ENCODE measurements around the gene MACROD2. TPM values are rescaled to one million over a fixed set of nuclear protein-coding genes. Genes with fewer than 3 reads are reported as not detected.

The MACROD2 gene
- polyA plus RNA-seq, 3 donors = 12.8 to 13.4 (median 13.2) TPM

GRCh38 chr20:15618110-15618509, 1622.8 kb downstream of the MACROD2 start:
- DNase-seq = no peak

GRCh38 chr20:15618912-15619311, 1623.6 kb downstream of the MACROD2 start:
- DNase-seq = no peak

- no peak for DNase-seq
These were observed 1624.0 kb downstream of the MACROD2 start for GRCh38 chr20:15619341-15619740.

DNA sequence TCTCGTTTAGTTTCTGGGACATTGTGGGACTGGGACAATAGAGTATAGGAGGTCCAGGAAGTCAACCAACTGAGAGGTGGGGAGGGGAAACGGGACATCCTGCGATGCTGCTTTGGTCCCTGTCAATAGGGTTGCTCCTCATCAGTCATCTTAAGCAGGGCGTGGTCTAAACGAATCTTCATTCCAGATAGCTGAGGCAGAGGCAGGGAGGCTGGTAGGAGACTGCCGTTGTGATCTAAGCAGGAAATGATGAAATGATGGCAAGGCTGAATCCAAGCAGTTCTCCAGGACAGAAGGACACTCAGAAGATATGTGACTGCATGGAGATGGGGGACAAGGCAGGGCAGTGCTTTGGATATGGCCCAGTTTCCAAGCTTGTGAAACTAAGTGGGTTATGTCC, 1624.5 kb downstream of the MACROD2 start:
- DNase-seq = no peak

- no peak for DNase-seq
These were observed 1627.1 kb downstream of the MACROD2 start for GRCh38 chr20:15622368-15622767.

- DNase-seq = no peak
These were observed 1627.9 kb downstream of the MACROD2 start for GRCh38 chr20:15623215-15623614.

DNA sequence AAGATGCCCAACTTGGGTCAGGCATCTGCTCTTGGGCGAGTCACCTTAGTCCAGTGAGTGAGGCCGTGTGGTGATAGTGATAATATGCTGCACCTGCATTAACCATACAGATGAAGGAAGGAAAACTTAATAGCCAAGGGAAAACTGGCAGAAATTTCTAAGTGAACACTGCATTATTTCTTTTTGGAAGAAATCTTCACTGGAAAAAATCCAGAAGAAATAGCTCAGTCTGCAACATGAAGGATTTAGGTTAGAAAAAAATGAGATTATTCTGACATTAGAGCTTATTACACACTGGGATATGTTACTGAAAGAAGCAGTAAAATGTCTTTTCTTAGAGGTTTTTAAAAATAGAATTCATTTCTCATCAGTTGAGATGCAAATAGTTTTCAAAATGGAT, 1630.7 kb downstream of the MACROD2 start:
- DNase-seq = no peak

GRCh38 chr20:15627089-15627488, 1631.8 kb downstream of the MACROD2 start:
- no peak for DNase-seq

DNA sequence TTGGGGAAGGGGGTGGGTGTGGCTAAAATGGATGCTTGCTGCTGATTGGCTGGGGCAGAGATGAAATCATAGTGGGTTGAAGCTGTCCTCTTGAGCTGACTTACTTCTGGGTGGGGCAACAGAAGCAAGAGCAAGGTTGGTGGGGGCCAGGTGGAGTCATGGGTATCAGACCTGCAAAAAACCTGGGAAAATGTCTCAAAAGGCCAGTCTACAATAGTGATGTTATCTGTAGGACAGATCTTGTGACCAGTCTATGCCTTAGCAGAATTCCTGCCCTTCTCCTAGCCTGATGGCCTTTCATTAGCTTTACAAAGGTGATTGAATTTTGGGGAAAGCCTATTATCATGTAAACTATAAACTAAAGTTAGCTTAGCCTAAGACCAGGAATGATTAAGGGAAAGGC, 1632.2 kb downstream of the MACROD2 start:
- DNase-seq = no peak

DNA sequence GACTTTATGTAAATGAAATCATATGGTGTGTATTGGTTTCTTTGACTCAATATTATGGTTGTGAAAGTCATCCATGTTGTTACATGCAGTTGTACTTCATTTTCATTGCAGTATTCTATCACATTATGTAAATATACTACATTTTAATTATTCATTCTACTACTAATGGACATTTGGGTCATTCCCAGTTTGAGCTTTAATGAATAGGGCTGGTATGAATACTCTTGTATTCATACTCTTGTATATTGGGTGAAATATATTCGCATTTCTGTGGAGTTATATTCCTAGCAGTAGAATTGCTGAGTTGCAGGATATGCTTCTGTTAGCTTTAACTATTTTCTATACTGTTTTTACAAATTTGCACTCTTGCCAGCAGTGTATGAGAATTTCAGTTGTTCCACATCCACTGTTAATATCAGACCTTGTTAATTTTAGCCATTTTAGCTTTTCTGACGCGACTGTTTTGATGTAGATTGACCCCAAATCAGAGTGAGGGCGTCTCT, 1633.6 kb downstream of the MACROD2 start:
- no peak for DNase-seq

GRCh38 chr20:15630360-15630759, 1635.0 kb downstream of the MACROD2 start:
- no peak for DNase-seq

DNA sequence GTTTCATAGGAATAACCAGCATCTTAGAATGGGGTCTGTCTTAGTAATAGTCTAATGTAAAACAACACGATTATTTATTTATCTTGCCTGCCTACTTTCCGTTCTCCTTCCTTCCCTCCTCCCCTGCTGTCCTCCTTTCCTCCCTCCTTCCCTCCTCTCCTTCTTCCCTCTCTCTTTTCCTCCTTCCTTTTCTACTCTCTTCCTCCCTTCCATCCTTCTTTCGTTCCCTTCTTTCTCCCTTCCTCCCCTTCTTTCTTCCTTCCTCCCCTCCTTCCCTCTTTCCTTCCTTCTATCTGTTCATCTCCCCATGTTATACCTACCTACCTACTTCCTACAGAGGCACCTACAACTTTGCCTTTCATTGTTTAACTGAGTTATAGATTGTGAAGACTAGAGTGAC, 1637.4 kb downstream of the MACROD2 start:
- DNase-seq = no peak

GRCh38 chr20:15634102-15634501, 1638.8 kb downstream of the MACROD2 start:
- no peak for DNase-seq

- no peak for DNase-seq
These were observed 1642.2 kb downstream of the MACROD2 start for GRCh38 chr20:15637546-15637945.

GRCh38 chr20:15637950-15638754, 1642.8 kb downstream of the MACROD2 start:
- peak; percentile 71 for DNase-seq

GRCh38 chr20:15638816-15639215, 1643.5 kb downstream of the MACROD2 start:
- no peak for DNase-seq

- no peak for DNase-seq
These were observed 1644.5 kb downstream of the MACROD2 start for GRCh38 chr20:15639839-15640238.

- DNase-seq = no peak
These were observed 1646.8 kb downstream of the MACROD2 start for GRCh38 chr20:15642109-15642508.

GRCh38 chr20:15642676-15643075, 1647.4 kb downstream of the MACROD2 start:
- no peak for DNase-seq

DNA sequence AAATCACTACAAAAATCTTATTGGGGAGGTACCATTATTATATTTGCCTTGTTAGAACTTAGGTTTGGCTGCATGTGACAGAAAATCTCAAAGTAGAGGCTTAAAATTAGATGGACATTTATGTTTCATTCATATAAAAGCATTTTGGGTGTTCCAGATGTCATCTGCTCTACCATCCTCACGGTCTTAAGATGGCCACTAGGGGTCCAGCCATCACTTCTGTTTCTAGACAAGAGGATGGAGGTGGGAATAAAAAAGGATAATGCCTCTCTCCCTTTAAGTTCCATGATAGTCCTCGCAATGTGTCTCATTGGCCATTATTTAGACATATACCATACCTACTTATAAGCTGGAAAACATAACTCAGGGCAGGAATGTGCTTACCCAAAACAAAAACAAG, 1648.4 kb downstream of the MACROD2 start:
- DNase-seq = no peak

- no peak for DNase-seq
These were observed 1650.5 kb downstream of the MACROD2 start for GRCh38 chr20:15645816-15646215.

- DNase-seq = no peak
These were observed 1658.3 kb downstream of the MACROD2 start for GRCh38 chr20:15653396-15654207.

DNA sequence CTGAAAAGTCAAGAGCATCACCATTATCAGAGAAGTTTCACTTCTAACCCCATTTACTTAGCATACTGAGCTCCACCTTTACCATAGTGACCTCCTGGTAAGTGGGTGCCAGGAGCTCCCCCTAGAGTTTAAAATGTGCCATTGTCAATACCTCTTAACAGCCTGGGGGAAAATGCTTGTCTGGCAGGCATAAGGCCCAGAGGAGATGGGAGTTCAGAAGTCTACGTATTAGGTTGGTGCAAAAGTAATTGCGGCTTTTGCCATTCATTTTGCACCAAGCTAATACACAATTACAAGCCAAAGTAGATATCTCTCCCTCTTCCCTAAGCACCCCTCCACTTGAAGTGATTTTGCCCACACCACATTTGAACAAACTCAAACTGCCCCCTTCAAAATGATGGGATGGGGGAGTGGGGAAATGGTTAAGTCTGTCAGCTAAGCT, 1658.9 kb downstream of the MACROD2 start:
- peak; percentile 58 for DNase-seq

Data from renal pelvis (tissue), 4 donors.